Osteoblast (primary cell): ENCODE results near the gene SNCAIP. TPM values are rescaled to one million over a fixed set of nuclear protein-coding genes. Genes with fewer than 3 reads are reported as not detected.

Experiments used
- DNase-seq: peaks from one replicate; pipeline ENCODE4 v3.0.0; 2011; ENCODE audit warnings: low spot score, mixed read lengths; ENCODE audit not compliant: insufficient read length; ENCODE audit errors: missing footprints
- H2AFZ ChIP-seq: 2 replicates; pipeline ENCODE4 v1.6.0; 2011; ENCODE audit warnings: mild to moderate bottlenecking, low read length
- H3K27ac ChIP-seq: 2 replicates; pipeline ENCODE4 v1.5.1; 2011; ENCODE audit warnings: mild to moderate bottlenecking, low read depth, low read length, moderate library complexity
- H3K27me3 ChIP-seq: 2 replicates; pipeline ENCODE4 v1.6.0; 2012; ENCODE audit warnings: mild to moderate bottlenecking, control low read depth, inconsistent platforms, low read length, moderate library complexity; ENCODE audit not compliant: insufficient read depth
- H3K36me3 ChIP-seq: 2 replicates; pipeline ENCODE4 v1.5.1; 2011; ENCODE audit warnings: mild to moderate bottlenecking, low read length, control low read depth, moderate library complexity; ENCODE audit not compliant: insufficient read depth
- H3K4me1 ChIP-seq: 2 replicates; pipeline ENCODE4 v1.5.1; 2011; ENCODE audit warnings: mild to moderate bottlenecking, low read length, control low read depth, moderate library complexity; ENCODE audit not compliant: insufficient read depth
- H3K4me2 ChIP-seq: 2 replicates; pipeline ENCODE4 v1.6.0; 2011; ENCODE audit warnings: mild to moderate bottlenecking, low read length; ENCODE audit not compliant: insufficient read depth
- H3K4me3 ChIP-seq: fragments of 200-600 bp; sonication (generic); 3 replicates; pipeline ENCODE4 v1.5.1; 2012; ENCODE audit warnings: mild to moderate bottlenecking, low read length, inconsistent platforms; ENCODE audit not compliant: insufficient read depth
- H3K79me2 ChIP-seq: 2 replicates; pipeline ENCODE4 v1.6.0; 2012; ENCODE audit warnings: mild to moderate bottlenecking, low read length, control low read depth, inconsistent platforms; ENCODE audit not compliant: insufficient read depth
- H3K9me3 ChIP-seq: 2 replicates; pipeline ENCODE4 v1.5.1; 2011; ENCODE audit warnings: low read depth, low read length, control low read depth
- H4K20me1 ChIP-seq: 2 replicates; pipeline ENCODE4 v1.6.0; 2012; ENCODE audit warnings: mild to moderate bottlenecking, low read length, control low read depth; ENCODE audit not compliant: insufficient read depth
- total RNA-seq: library from RNA; depleted of rRNA; stranded (reverse); fragments of >200 nt; gene quantifications from 2 replicates; pipeline ENCODE4 v1.2.3, GENCODE V29; 2012
- TF ChIP-seq, protein P1 (sequence below): IDR thresholded peaks from 2 replicates; pipeline ENCODE4 v1.5.1; 2011; ENCODE audit warnings: mild to moderate bottlenecking, low read depth, low read length, moderate library complexity; ENCODE audit errors: extremely low read depth

Gene SNCAIP
- total RNA-seq, 1 donor, result 6.2 TPM

DNA sequence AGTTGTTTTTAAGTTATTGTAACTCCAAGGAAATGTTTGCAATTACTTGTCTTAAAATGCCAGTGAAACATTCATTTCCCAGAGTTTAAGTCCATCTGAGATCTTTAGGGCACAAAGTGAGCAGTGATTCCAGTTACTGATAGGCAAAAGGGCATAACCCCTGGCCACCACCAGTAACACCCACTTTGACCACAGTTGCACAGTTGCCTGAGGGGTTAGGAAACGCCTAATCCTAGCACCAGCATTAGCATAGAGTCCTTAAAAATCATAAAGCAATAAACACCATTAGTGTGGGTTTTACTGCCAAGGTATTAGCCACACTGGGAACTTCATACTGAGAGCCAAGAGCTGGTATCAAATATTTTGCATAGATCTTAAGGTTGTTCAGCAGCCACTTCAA is 143.9 kb downstream of the SNCAIP start:
- Histone ChIP-seq H3K27ac (no peak overlapping the region), H3K36me3 (no peaks in the 10 kb centered on the region), H4K20me1 (no peaks in the 10 kb centered on the region), H3K9me3 (no peaks in the 10 kb centered on the region), H3K4me1 (no peaks in the 10 kb centered on the region), H3K4me2 (no peak overlapping the region), H3K79me2 (no peaks in the 10 kb centered on the region), H3K4me3 (no peak overlapping the region), H3K27me3 (no peaks in the 10 kb centered on the region), H2AFZ (no peak overlapping the region)
- TF ChIP-seq, protein P1, sequence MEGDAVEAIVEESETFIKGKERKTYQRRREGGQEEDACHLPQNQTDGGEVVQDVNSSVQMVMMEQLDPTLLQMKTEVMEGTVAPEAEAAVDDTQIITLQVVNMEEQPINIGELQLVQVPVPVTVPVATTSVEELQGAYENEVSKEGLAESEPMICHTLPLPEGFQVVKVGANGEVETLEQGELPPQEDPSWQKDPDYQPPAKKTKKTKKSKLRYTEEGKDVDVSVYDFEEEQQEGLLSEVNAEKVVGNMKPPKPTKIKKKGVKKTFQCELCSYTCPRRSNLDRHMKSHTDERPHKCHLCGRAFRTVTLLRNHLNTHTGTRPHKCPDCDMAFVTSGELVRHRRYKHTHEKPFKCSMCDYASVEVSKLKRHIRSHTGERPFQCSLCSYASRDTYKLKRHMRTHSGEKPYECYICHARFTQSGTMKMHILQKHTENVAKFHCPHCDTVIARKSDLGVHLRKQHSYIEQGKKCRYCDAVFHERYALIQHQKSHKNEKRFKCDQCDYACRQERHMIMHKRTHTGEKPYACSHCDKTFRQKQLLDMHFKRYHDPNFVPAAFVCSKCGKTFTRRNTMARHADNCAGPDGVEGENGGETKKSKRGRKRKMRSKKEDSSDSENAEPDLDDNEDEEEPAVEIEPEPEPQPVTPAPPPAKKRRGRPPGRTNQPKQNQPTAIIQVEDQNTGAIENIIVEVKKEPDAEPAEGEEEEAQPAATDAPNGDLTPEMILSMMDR, result no peak
- no peak for DNase-seq

DNA sequence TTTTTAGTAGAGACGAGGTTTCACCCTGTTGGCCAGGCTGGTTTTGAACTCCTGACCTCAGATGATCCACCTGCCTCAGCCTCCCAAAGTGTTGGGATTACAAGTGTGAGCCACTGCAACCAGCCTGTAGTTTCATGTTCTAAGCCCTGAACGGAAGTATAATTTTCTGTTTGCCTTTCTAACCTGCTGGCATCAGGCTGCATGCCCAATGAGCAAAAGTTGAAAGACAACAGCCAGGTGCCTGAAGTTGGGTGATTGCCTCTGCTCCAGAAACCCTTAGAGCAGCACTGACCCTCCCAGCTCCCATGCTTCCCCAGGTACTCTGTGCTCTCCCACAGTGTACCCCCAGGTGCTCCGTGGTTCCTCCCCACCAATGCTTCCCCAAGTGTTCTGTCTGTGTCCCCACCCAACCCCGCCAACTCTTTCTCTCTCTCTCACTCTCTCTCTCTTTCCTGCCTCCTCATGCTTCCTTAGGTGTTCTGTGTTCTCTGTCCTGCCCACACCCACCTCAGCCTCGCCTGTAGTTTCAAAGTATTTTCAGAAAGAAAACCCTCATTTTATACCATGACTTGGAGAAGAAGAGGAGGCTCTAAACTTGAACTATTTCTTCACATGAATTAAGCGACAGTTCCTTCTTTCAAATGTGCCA is 145.3 kb downstream of the SNCAIP start:
- Histone ChIP-seq H3K36me3 (no peaks in the 10 kb centered on the region), H3K4me2 (no peak overlapping the region), H3K9me3 (no peaks in the 10 kb centered on the region), H2AFZ (no peak overlapping the region), H3K79me2 (no peaks in the 10 kb centered on the region), H4K20me1 (no peaks in the 10 kb centered on the region), H3K4me1 (no peaks in the 10 kb centered on the region), H3K27ac (no peak overlapping the region), H3K27me3 (no peaks in the 10 kb centered on the region), H3K4me3 (no peak overlapping the region)
- TF ChIP-seq, protein P1, result no peak
- peak; percentile 15 for DNase-seq

GRCh38 chr5:122458278-122458872 is 146.3 kb downstream of the SNCAIP start:
- Histone ChIP-seq H3K9me3 (no peaks in the 10 kb centered on the region), H3K4me3 (no peak overlapping the region), H3K27me3 (no peaks in the 10 kb centered on the region), H4K20me1 (no peaks in the 10 kb centered on the region), H2AFZ (no peak overlapping the region), H3K27ac (no peak overlapping the region), H3K36me3 (no peaks in the 10 kb centered on the region), H3K4me2 (no peak overlapping the region), H3K79me2 (no peaks in the 10 kb centered on the region), H3K4me1 (peaks cover 5% of the 10 kb centered on the region)
- TF ChIP-seq, protein P1, result peak; percentile 57
- DNase-seq, result peak; percentile 41

GRCh38 chr5:122462486-122462885 is 150.4 kb downstream of the SNCAIP start:
- H4K20me1 ChIP-seq, result no peaks in the 10 kb centered on the region
- no peak for DNase-seq
- no peak overlapping the region for H3K27ac ChIP-seq
- H3K4me1 ChIP-seq, result peaks cover 5% of the 10 kb centered on the region
- no peaks in the 10 kb centered on the region for H3K27me3 ChIP-seq
- no peak overlapping the region for H3K4me3 ChIP-seq
- H2AFZ ChIP-seq, result no peak overlapping the region
- TF ChIP-seq, protein P1, result no peak
- no peaks in the 10 kb centered on the region for H3K9me3 ChIP-seq
- H3K36me3 ChIP-seq, result no peaks in the 10 kb centered on the region
- no peak overlapping the region for H3K4me2 ChIP-seq
- H3K79me2 ChIP-seq, result no peaks in the 10 kb centered on the region
